ENCODE results near the gene DNAJC18.
"Not testable (repeated sequence)": the region's sequence is repeated elsewhere in the genome, so short reads cannot be mapped to it uniquely, and the experiment has no call there.

DNAJC18 gene

DNA sequence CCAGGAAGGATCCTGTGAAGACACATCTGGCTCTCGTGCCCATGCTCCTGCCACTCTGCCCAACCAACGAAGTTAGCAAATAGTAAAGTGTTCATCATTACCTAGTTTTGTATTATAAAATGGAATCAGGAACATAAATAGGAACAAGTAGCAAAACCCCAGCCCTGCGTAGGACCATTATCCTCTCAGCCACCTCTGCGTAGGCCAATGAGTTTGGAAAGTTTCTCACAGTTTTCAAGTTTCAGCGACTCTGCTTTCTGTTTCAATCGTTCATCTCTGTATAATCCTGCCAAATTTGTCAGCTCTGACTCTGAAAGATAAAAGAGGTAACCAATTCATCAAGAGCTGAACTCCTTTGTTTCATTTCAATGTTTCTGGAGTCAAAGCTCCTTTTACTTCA, 25.4 kb downstream of the DNAJC18 start:
- Mint-ChIP-seq H3K4me1 (peaks cover 56% of the 10 kb centered on the region), H3K27ac (peak overlapping the region; percentile 93), H3K36me3 (peaks cover 11% of the 10 kb centered on the region), H3K27me3 (no peaks in the 10 kb centered on the region), H3K4me3 (peak overlapping the region; percentile 24), H3K9me3 (no peaks in the 10 kb centered on the region)
- CTCF ChIA-PET: interaction anchor here (0.7 to 4.0 kb wide), 6 partner anchors 9 to 352 kb away, joined by 3 to 23 read pairs (median 7); partner anchors contain the start of genes DNAJC18, SPATA24 and STING1
- DNase-seq: peak; percentile 33

GRCh38 chr5:139413153-139413552, 26.2 kb downstream of the DNAJC18 start:
- Mint-ChIP-seq H3K27me3 (no peaks in the 10 kb centered on the region), H3K9me3 (no peaks in the 10 kb centered on the region), H3K4me3 (no peak overlapping the region), H3K27ac (no peak overlapping the region), H3K36me3 (peaks cover 7% of the 10 kb centered on the region), H3K4me1 (peaks cover 48% of the 10 kb centered on the region)
- CTCF ChIA-PET: interaction anchor here (1.2 to 4.0 kb wide), 3 partner anchors 10 to 69 kb away, joined by 3 to 22 read pairs (median 11); partner anchors contain the start of genes SPATA24 and STING1
- peak; percentile 1 for DNase-seq

DNA sequence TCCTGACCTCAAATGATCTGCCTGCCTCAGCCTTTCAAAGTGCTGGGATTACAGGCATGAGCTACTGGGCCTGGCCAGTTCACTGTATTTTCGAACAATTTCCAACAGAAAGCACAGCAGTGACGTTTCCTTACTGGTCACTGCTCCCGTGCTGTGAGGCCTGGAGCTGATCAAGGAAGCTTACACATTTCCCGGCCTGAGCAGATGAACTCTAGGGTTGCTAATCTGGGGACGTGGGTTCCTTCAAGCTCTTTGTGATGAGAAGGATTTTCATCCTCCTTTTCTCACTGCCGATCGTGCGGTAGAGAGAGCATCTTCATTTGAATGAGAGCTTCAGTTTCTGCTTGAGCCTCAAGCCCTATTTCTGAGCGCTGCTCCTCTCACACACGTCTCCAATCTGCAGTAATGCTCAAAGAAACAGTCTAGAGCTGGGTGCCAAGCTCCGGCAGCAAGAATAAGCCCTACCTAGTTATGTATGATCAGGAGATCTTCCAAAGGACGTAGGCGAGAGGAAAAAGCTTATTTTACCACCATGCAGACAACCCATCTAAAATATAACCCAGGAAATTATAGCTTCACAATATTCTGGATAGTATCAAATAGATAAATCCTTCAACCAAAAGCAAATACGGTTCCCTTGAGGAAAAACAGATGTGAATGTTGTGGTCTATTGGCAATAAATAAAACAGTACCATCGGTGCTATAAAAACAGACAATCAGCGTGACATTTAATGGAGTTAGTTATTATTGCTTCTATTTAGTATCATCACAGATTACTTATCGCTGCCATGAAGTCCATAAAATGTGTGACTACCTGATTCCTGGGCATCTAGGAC, 28.1 kb downstream of the DNAJC18 start:
- Mint-ChIP-seq H3K27ac (no peak overlapping the region), H3K4me1 (peaks cover 50% of the 10 kb centered on the region), H3K4me3 (no peak overlapping the region), H3K36me3 (peaks cover 9% of the 10 kb centered on the region), H3K27me3 (no peaks in the 10 kb centered on the region), H3K9me3 (no peaks in the 10 kb centered on the region)
- DNase-seq: peak; percentile 5
- CTCF ChIA-PET: interaction anchor here (0.8 to 1.4 kb wide), 6 partner anchors 10 to 154 kb away, joined by 3 to 5 read pairs (median 3); no protein-coding TSS in a partner anchor

- no peak overlapping the region for H3K4me3 Mint-ChIP-seq
- peaks cover 43% of the 10 kb centered on the region for H3K4me1 Mint-ChIP-seq
- no peaks in the 10 kb centered on the region for H3K9me3 Mint-ChIP-seq
- H3K36me3 Mint-ChIP-seq: peaks cover 9% of the 10 kb centered on the region
- CTCF ChIA-PET: interaction anchor here (0.7 to 1.4 kb wide), 6 partner anchors 10 to 155 kb away, joined by 3 to 5 read pairs (median 3); no protein-coding TSS in a partner anchor
- H3K27me3 Mint-ChIP-seq: no peaks in the 10 kb centered on the region
- no peak overlapping the region for H3K27ac Mint-ChIP-seq
- DNase-seq: no peak
Observed at GRCh38 chr5:139410121-139410992, 29.0 kb downstream of the DNAJC18 start.

- H3K36me3 Mint-ChIP-seq, H3K4me3 Mint-ChIP-seq, H3K9me3 Mint-ChIP-seq, H3K27ac Mint-ChIP-seq, H3K27me3 Mint-ChIP-seq, CTCF ChIA-PET: not testable (repeated sequence)
- peak; percentile 17 for DNase-seq
- peaks cover 41% of the 10 kb centered on the region for H3K4me1 Mint-ChIP-seq
Observed at GRCh38 chr5:139409116-139409515, 30.2 kb downstream of the DNAJC18 start.

DNA sequence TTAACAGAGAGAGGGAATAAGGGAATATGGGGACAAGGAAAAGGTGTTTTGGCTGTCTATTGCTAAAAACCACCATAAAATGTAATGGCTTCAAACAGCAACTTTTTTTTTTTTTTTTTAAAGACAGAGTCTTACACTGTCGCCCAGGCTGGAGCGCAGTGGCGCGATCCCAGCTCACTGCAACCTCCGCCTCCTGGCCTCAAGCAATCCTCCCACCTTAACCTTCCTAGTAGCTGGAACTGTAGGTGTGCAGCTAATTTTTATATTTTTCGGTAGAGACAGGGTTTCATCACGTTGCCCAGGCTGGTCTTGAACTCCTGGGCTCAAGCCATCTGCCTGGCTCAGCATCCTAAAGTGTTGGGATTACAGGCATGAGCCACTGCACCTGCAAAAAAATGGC, 31.1 kb downstream of the DNAJC18 start:
- Mint-ChIP-seq H3K27me3 (no peaks in the 10 kb centered on the region), H3K9me3 (no peaks in the 10 kb centered on the region), H3K4me1 (peaks cover 39% of the 10 kb centered on the region), H3K36me3 (peaks cover 4% of the 10 kb centered on the region), H3K4me3 (no peak overlapping the region), H3K27ac (no peak overlapping the region)
- CTCF ChIA-PET: no interaction called here
- DNase-seq: peak; percentile 15

- Mint-ChIP-seq H3K9me3 (no peaks in the 10 kb centered on the region), H3K36me3 (peaks cover 2% of the 10 kb centered on the region), H3K27me3 (no peaks in the 10 kb centered on the region), H3K4me1 (peaks cover 39% of the 10 kb centered on the region), H3K27ac (peak overlapping the region; percentile 66), H3K4me3 (no peak overlapping the region)
- CTCF ChIA-PET: interaction anchor here (0.9 to 1.5 kb wide), 2 partner anchors 13 to 15 kb away, joined by 3 to 4 read pairs; no protein-coding TSS in a partner anchor
- DNase-seq: no peak
Observed at GRCh38 chr5:139407517-139407916, 31.8 kb downstream of the DNAJC18 start.

DNA sequence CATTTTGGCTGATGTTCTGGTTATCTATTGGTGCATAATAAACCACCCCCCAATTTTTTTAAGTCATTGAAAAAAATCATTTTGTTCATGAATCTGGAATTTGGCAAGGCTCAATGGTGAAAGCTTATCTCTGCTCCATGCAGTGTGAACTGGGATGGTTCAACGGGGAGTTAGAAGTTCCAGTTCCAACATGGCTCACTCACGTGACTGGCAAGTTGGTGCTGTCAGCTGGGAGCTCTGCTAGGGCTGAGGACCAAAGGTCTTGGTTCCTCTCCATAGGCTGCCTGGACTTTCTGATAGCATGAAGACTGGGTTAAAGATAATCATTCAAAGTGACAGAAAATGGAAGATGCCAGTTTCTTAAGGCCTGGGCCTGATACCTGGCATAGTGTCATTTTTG, 32.4 kb downstream of the DNAJC18 start:
- Mint-ChIP-seq H3K27ac (no peak overlapping the region), H3K4me1 (peaks cover 40% of the 10 kb centered on the region), H3K27me3 (no peaks in the 10 kb centered on the region), H3K4me3 (no peak overlapping the region), H3K36me3 (peaks cover 2% of the 10 kb centered on the region), H3K9me3 (no peaks in the 10 kb centered on the region)
- CTCF ChIA-PET: interaction anchor here (0.8 to 1.5 kb wide), 4 partner anchors 9 to 14 kb away, joined by 3 to 4 read pairs (median 4); no protein-coding TSS in a partner anchor
- DNase-seq: no peak

DNA sequence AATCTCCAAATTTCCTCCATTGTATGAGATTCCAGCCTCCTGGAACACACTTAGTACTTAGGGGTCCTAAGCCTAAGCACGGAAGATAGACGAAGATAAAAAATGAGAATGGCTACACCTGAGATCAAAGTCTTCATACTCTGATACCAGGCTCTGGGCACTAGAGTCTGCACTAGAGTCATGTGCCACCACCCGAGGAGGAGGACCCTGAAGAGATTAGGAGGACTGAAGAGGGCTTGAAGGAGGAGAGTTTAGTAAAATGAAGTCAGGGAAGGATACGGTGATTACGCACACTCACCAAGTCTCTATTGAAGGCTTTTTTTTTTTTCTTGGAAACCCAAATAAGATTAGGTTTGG, 34.9 kb downstream of the DNAJC18 start:
- Mint-ChIP-seq H3K27ac (peak overlapping the region; percentile 98), H3K36me3 (peaks cover 7% of the 10 kb centered on the region), H3K4me1 (peaks cover 40% of the 10 kb centered on the region), H3K9me3 (no peaks in the 10 kb centered on the region), H3K27me3 (no peaks in the 10 kb centered on the region), H3K4me3 (peak overlapping the region; percentile 85)
- CTCF ChIA-PET: interaction anchor here (1.2 to 2.9 kb wide), 3 partner anchors 11 to 109 kb away, joined by 4 to 22 read pairs (median 5); no protein-coding TSS in a partner anchor
- peak; percentile 31 for DNase-seq

DNA sequence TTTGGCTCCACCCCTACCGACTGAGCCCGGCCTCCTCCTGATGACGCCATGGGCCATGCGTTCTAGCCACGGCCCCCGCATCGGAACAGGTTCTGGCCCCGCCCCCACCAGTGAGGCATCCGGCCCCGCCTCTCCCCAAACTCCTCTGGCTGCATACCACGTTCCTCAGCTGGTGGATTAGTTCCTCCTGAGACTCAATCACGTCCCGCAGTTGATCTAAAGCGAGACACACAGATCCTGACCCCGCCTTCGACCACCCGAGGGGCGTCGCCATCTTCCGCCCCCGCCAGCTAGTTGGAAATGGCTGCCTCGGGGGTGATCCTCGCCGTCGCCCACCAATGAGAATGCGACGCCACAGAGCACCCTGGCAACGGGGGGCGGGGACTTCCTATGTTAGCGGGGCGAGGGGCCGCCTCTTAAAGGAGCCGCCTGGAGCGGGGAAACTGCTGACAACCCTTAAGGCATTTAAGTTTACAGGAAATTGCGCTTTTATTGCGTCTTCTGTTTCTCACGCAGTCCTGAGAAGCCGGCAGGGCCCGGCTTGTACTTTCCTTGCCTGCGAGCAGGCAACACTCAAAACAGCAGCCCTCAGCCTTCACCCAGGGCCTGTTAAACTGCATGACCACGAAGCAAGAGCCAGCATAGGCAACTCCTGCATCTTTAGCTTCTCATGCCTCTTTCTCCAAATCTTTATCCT, 35.4 kb downstream of the DNAJC18 start, which contains the start of gene SPATA24:
Gene SPATA24, minus strand, starts transcription at position 303 of the 697 bp plus-strand sequence. Its CDS starts 29 bp downstream, at position 274.
- no peaks in the 10 kb centered on the region for H3K27me3 Mint-ChIP-seq
- H3K27ac Mint-ChIP-seq: peak within 1 kb of the TSS; percentile 98
- H3K4me3 Mint-ChIP-seq: peak within 1 kb of the TSS; percentile 85
- CTCF ChIA-PET: interaction anchor here (0.5 to 2.9 kb wide), 6 partner anchors 11 to 1167 kb away, joined by 3 to 22 read pairs (median 6); no protein-coding TSS in a partner anchor
- no peaks in the 10 kb centered on the region for H3K9me3 Mint-ChIP-seq
- peaks cover 9% of the 10 kb centered on the region for H3K36me3 Mint-ChIP-seq
- H3K4me1 Mint-ChIP-seq: peaks cover 40% of the 10 kb centered on the region
- peak; percentile 99 for DNase-seq

DNA sequence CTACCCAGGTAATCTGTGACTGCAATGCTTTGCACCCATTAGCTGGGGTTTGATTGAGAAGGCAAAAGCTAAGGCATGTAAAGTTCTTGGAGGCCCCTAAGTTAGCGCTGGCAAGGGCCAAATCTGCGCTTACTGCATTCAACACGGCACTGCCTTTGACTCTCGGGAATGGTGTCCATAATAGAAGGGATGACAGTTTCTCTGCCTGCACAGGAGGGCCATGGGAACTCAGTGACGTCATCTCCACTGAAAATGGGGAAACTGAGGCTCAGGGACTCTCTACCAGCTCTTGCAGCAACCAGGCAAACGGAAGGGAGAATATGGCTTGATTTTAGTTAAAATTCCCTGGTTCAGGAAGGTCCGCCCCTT, 35.9 kb downstream of the DNAJC18 start:
- H3K36me3 Mint-ChIP-seq: peaks cover 9% of the 10 kb centered on the region
- H3K4me1 Mint-ChIP-seq: peaks cover 40% of the 10 kb centered on the region
- CTCF ChIA-PET: interaction anchor here (0.5 to 2.9 kb wide), 6 partner anchors 12 to 1168 kb away, joined by 3 to 22 read pairs (median 6); no protein-coding TSS in a partner anchor
- DNase-seq: peak; percentile 25
- H3K27ac Mint-ChIP-seq: peak overlapping the region; percentile 98
- no peaks in the 10 kb centered on the region for H3K27me3 Mint-ChIP-seq
- peak overlapping the region; percentile 85 for H3K4me3 Mint-ChIP-seq
- no peaks in the 10 kb centered on the region for H3K9me3 Mint-ChIP-seq

DNA sequence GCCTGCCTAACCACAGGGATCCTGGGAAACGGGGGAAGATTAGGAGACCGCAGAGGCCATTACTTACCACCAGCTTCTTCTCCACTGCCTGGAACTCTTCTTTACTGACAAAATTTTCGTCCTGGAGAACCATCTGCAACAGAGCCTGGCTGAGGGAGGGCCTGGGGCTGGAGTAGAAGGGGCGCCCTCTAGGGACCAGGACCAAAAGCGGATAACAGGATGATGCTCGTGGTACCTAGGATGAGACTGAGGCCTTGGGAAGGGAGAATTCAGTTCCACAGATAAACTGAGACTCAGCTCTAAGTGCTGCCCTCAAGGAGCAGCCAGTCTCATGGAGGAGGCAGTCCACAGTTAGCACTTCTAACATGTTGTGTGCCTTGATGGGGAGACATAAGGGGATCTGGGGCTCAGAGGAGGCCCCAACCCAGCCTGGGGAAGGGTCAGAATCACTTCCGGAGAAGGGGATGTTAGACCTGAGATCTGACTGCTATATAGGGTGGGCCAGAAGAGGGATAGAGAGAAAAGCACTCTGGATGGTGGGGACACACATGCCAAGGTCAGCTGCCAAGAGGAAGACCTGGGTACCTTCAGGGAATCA, 36.7 kb downstream of the DNAJC18 start:
- Mint-ChIP-seq H3K36me3 (peaks cover 9% of the 10 kb centered on the region), H3K9me3 (no peaks in the 10 kb centered on the region), H3K27me3 (no peaks in the 10 kb centered on the region), H3K27ac (peak overlapping the region; percentile 98), H3K4me1 (peaks cover 39% of the 10 kb centered on the region), H3K4me3 (peak overlapping the region; percentile 85)
- CTCF ChIA-PET: interaction anchor here (0.5 to 2.9 kb wide), 10 partner anchors 10 to 923 kb away, joined by 3 to 22 read pairs (median 4); partner anchors contain the start of gene DNAJC18
- DNase-seq: peak; percentile 33

- no peak overlapping the region for H3K4me3 Mint-ChIP-seq
Observed at GRCh38 chr5:139401546-139401945, 37.8 kb downstream of the DNAJC18 start.

More at GRCh38 chr5:139401546-139401945, 37.8 kb downstream of the DNAJC18 start:
- peaks cover 8% of the 10 kb centered on the region for H3K36me3 Mint-ChIP-seq
- no peaks in the 10 kb centered on the region for H3K9me3 Mint-ChIP-seq
- H3K27ac Mint-ChIP-seq: no peak overlapping the region
- H3K4me1 Mint-ChIP-seq: peaks cover 38% of the 10 kb centered on the region
- no peak for DNase-seq
- CTCF ChIA-PET: interaction anchor here (1.2 to 2.4 kb wide), 5 partner anchors 11 to 116 kb away, joined by 4 to 11 read pairs (median 5); no protein-coding TSS in a partner anchor
- H3K27me3 Mint-ChIP-seq: no peaks in the 10 kb centered on the region

All from activated naive CD4-positive, alpha-beta T cell treated with anti-CD3 and anti-CD28 coated beads, Interleukin-2, amount 10 ng/mL, durations not matched to agents 7 days and 5 days (primary cell).